ENCODE data around the gene PLAAT3.
"Not testable (repeated sequence)": the region's sequence is repeated elsewhere in the genome, so short reads cannot be mapped to it uniquely, and the experiment has no call there.

The PLAAT3 gene

DNA sequence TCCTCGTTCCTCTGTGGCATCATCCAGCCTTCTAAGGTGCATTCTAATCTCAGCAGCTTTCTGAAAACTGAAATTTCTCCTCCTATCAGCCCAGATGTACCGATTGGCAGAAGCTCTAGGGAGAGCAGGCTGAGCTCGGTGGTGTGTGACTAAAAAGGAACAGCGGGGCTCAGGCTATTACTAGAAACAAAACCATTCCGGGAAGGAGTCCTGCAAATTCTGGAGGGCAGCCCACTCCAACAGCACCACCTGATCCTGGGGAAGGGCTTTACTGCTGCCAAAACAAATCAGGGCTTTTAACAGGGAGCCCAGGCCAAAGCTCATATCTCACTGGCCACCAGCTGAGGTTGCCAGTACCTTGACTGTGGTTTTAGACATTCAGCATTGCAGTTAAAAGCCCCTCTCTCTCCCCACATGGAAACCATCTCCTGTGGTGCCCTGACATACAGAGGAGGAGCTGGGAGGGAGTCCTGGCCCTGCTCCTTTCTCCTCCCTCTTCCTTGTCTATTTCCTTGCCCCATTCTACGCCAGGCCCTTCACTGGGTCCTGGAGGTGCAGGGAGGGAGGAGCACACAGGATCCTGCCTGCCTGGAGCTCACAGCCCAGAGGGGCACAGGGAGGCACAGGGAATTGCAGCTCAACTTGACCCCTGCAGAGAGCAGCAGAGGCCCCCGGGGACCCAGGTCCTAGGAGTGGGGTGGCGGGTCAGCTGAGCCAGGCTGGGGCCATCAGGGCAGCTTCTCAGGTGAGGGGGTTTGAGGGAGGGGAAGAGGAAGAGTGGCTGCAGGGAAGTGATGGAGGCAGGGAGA, 76.7 kb downstream of the PLAAT3 start:
- DNase-seq (ENCODE audit: low spot score) = no peak

GRCh38 chr11:63536669-63537292, 77.5 kb downstream of the PLAAT3 start, which contains the start of gene PLAAT4:
TSS of gene PLAAT4 (plus strand) at chr11:63536808. CDS start at chr11:63536869, 61 bp downstream.
- DNase-seq (ENCODE audit: low spot score) = peak; percentile 39

GRCh38 chr11:63535734-63536133, 78.5 kb downstream of the PLAAT3 start:
- no peak for DNase-seq (ENCODE audit: low spot score)

DNA sequence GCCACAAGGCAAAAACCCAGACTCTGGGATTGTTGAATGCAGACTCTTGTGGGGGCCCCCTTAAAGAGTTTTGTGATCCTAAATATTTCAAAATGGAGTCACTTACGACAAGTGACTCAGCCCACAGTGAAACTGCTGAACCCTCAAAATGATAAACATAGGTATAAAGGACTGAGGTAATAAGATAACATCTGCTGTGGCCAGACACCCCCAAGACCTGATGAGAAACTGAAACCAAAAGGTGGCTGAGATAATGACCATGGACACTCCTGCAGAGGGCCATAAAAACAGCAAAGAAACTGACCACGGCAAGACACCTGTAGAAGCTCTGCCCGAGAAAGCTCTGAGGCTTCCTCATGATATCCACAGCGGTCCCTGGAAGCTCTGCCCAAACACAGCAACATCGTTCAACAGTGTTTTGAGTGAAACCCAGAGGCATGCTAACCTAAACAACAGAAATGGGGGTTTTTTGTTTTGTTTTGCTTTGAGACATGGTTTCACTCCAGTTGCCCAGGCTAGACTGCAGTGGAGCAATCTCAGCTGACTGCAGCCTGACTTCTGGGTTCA, 79.3 kb downstream of the PLAAT3 start:
- peak; percentile 27 for DNase-seq (ENCODE audit: low spot score)

- no peak for DNase-seq (ENCODE audit: low spot score)
These were observed 80.2 kb downstream of the PLAAT3 start for GRCh38 chr11:63534076-63534475.

DNA sequence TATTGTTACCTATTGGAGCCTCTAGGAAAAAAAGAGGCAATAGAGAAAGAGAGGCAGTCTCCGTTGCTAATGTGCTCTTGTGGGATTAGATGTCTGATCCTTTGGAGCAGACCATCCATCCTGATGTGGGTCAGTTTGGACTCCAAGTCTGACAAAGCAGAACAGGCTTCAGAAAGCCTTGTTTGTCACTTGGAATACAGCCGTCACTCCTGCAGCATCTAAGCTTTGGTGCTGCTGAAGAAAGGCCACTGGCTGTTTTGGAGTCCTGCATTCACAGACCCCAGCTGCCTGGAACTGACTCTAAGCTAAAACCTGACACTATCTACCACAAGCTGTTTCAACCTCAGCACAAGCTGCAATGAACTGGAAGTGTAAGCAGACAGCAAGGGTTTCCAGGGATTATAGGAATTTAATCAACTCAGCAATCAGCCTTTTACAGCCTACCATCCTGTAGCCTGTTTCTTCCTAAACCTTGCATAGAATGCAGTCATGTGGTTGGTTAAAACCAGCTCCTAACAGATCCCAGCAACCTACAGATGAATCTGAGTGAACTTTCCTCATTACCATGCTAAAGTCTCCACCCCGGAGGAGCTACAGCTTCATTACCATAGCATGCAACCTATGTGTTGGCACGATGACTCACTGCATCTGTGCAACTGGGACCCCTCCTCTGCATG, 81.3 kb downstream of the PLAAT3 start:
- no peak for DNase-seq (ENCODE audit: low spot score)

DNA sequence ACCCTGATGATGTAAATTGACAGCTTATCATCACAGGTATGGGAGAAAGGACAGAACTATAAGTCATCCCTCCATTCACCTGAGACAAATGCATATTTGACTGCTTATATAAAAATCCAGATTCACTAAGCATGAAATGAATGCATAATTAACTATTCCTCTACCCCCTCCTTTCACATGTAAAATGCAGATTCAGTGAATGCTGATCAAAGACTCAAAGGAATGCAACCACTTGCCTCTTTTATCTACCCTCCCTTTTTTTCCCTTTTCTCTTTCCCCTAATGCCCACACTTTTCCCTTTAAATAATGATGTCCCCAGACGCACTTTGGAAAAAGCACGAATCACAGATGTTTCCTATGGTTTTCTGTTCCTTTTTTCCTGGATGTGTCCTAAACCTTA, 82.1 kb downstream of the PLAAT3 start:
- no peak for DNase-seq (ENCODE audit: low spot score)

- DNase-seq (ENCODE audit: low spot score) = peak; percentile 83
These were observed 83.0 kb downstream of the PLAAT3 start for GRCh38 chr11:63531074-63531792.

GRCh38 chr11:63530021-63530420, 84.2 kb downstream of the PLAAT3 start:
- DNase-seq (ENCODE audit: low spot score) = no peak

GRCh38 chr11:63529373-63529772, 84.9 kb downstream of the PLAAT3 start:
- DNase-seq (ENCODE audit: low spot score) = not testable (repeated sequence)

GRCh38 chr11:63528729-63529278, 85.4 kb downstream of the PLAAT3 start:
- not testable (repeated sequence) for DNase-seq (ENCODE audit: low spot score)

- not testable (repeated sequence) for DNase-seq (ENCODE audit: low spot score)
These were observed 86.1 kb downstream of the PLAAT3 start for GRCh38 chr11:63528156-63528555.

- DNase-seq (ENCODE audit: low spot score) = no peak
These were observed 86.6 kb downstream of the PLAAT3 start for GRCh38 chr11:63527667-63528066.

Data from SW480 (cell line).